Hematopoietic multipotent progenitor cell treated with erythropoietin and hydrocortisone succinate and interleukin-3 and kit ligand, for 4 days (in vitro differentiated cells): ENCODE results near the gene CD248.
"Not testable (repeated sequence)": the region's sequence is repeated elsewhere in the genome, so short reads cannot be mapped to it uniquely, and the experiment has no call there.

Experiments
- DNase-seq: peaks from one replicate; pipeline ENCODE4 v3.0.0-alpha.2; 2015

The CD248 gene

DNA sequence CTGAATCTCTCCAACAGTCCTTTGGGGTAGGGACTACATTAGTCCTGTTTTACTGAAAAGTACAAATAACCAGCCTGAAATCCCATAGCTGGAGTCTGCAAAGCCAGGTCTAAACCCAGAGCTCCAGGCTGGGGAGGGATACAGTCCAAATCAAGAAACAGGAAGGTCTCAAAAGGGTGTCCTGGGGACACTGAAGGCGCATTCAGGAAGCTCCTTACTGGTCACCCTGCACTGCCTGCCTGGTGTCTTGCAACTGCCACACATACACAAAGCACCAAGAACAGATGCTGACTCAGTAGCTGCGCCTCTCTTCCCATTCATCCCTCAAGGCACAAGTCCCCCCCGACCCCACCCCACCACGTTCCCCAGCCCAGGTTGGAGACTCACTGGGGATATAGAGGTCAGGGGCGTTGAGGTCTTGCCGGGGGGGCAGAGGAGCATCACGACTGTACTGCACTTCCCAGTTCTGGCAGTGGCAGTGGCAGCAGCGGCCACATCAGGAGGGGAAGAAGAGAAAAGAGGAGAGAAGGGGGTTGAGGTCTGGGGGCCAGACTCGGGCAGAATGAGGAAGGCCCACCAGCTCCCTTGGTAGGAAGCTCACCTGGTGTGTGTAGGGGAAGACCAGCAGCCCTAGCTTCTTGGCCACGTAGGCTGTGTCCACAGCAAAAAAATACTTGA lies 29.5 kb downstream of the CD248 start:
- DNase-seq, result no peak

DNA sequence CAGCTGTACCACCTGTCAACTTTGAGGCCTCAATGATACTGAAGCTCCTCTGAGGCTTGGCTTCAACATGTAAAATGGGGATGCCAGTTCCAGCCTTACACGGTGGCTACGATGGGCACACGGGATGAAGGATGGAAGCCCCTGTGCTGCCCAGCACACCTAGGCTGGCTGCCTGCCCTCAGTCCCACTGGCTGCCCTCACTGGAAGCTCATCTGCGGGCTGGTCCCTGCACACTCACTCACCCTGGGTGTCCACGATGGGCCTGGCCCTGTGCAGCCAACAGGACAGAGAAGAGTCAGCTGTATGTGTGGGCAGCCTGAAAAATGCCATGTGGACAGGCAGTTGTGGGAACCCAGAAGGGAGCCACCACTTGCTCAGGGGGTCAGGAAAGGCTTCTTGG lies 30.1 kb downstream of the CD248 start:
- DNase-seq, result no peak

DNA sequence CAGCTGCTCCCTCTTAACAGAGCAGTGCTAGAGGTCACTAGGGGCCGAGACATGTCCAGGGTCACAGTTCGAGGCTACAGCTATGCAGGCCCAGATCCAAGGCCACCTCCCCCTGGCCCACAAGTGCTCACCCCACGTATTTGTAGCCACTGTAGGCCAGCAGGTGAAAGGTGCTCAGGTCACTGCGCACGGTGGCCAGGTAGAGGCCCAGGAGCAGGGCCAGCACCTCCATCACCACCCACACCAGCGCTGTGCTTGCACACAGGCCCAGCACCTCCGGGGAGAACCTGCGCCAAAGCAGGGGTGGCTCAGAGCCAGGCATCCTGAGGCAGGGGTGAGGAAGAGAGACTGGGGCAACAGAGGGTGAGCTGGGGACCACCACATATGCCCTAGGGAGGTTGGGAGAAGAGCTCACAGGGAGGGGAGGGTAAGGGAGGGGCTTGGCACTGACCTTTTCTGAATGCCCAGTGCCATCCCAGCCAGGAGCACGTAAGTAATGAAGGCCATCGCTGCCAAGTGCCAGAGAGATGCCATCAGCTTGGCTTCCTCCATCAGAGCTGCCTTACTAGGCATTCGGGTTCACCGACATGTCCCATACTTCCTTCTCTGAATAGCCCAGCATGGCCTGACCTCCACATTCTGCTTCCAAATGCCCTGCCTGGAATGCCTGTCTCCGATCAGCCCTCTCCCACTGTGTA lies 31.4 kb downstream of the CD248 start:
- DNase-seq, result no peak

DNA sequence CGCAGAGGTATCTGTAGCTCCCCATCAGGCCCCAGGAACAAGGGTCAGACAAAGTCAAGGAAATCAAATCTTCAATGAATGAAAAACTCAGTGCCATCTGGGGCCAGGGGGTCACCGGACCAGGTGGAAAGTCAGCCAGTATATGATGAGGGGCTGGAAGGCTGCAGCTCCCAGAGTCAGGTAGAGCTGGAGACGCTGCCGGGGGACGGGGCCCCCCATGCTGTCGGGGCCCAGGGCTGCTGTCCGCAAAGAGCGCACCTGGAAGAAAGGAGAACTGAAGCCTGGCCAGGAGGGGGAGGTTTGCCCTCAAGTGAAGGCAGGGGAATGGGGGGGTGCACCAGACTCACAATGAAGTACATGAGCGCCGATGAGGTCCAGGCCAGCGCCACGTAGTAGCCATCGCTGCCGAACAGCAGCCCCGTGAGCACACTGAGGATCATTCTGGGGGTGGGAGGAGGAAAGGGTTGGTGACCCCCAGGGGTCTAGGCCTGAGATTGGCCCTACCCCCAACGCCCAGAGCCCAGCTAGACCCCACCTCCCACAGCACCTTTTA lies 32.2 kb downstream of the CD248 start:
- no peak for DNase-seq

DNA sequence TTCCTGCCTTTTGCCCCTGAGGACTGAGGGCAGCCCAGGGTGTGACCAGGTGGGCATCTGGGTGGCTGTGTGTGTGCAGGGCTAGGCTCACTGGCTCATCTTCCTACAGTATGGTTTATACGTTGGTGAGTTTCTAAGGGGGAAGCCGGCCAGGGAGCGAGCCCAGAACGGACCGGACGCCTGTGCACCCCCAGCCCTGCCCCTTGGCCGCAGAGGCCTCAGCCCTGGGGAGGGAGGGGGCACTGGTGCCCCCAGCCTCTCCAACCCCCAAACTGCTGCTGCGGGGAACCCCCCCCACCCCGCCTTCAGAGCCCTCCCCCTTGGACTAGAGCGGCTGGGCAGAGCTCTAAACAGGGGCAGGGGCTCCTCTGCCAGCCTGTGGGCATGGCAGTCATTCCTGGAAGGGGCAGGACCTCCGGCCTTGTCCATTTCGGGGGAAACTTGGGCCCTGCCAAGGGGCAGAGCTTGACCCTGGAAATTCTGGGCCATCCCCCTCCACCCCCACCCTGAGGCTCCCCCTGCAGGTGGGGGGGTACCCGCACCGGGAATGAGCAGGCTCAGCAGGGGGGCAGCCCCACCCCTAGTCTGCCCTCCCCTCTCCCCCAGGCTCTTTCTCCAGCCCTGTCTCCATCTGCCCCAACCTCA lies 33.3 kb downstream of the CD248 start:
- no peak for DNase-seq

DNA sequence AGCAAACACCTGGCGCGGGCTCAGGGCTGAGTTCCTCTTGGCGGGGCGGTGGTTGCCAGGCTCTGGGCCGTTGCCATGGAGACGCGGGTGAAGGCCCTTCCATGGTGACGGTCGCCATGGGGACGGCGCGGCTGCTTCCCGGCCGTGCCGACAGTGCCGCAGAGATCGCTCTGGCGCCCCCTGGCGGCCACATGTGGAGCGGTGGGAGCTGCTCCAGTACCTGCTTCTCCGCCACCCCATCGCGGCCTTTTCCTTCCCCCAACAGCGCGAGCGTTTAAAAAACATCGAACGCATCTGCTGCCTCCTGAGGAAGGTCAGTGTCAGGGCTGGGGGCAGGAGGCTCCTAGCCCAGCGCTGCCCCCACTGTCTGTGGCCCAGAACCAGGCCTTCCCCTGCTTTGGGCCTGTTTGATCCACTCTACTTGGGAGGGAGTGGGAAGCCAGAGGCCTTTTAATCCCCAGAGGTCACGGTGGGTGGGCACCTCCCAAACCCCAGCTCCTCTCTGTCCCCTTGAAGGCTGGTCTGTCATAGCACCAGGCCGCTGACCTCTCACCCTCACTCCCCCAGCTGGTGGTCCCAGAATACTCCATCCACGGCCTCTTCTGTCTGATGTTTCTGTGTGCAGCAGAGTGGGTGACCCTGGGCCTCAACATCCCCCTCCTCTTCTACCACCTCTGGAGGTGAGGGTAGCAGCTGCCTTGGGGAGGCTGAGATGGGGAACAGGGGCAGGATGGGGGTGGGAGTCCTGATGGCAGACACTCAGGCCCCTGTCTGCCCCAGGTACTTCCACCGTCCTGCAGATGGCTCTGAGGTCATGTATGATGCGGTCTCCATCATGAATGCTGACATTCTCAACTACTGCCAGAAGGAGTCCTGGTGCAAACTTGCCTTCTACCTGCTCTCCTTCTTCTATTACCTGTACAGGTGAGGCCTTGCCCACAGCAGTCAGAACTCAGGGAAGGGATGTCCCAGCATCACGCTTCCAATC lies 34.1 kb downstream of the CD248 start:
- DNase-seq, result peak; percentile 99

DNA sequence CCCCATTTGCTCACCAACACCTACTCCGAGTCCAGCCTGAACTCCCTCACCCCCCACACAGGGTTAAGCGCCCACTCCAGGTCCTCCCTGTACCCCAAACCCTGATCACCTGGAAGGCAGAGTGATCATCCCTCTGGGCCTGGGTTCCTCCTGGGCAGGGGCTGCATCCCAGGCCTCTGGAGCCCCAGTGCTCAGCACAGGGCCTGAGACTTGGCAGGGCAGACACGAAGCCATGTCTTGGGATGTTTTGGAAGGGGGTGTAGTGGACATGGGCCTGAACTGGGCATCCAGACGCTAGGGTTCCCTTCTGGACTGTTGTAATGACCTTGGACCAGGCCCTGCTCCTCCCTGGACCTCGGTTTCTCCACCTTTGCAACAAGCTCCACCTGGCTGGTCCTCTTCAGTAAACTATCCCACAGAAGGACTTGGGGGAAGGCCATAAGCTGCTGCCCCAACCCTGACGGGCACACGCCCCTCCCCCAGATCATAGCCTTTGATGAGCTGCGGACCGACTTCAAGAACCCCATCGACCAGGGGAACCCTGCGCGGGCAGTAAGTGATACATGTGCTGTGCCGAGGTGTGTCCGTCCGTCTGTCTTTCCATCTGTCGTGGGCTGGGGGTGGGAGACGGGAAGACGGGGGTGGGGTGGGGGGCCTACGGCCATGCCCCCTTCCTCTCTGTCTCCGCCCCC lies 34.9 kb downstream of the CD248 start:
- no peak for DNase-seq

DNA sequence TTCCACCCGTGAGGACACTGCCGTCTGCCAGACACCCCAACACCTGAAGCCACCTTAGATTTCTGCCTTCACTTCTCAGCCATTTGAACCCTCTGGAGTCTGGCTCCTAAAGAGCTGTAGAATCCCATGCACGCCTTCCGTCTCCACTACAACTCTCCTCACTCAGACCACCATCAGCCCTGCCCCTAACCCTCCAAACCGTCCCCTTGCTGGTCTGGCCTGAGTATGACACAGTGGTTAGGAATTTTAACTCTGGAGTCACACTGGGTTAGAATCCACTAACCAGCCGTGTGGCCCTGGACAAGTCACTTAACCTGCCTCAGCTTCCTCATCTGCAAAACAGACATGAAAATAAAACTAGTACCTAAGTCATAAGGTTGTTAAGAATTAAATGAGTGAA lies 35.8 kb downstream of the CD248 start:
- no peak for DNase-seq

DNA sequence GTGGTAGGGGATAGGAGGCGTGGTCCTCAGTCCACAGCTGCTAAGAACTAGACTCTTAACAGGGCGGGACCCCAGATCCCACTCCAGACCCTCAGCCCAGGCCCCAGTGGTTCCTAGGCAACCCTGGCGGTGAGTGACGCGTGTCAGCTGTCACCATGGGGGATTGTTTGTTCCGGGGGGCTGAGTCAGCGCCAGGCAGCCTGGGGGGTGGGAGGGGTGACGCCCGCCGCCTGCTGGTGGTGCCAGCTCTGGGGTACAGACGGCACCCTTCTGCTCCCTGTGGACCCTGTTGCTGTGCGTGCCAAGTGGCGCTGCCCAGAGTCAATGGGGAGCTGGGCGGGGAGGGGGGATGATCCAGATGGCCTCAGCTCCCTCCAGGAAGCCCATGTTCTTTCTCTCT lies 36.4 kb downstream of the CD248 start:
- DNase-seq, result no peak

DNA sequence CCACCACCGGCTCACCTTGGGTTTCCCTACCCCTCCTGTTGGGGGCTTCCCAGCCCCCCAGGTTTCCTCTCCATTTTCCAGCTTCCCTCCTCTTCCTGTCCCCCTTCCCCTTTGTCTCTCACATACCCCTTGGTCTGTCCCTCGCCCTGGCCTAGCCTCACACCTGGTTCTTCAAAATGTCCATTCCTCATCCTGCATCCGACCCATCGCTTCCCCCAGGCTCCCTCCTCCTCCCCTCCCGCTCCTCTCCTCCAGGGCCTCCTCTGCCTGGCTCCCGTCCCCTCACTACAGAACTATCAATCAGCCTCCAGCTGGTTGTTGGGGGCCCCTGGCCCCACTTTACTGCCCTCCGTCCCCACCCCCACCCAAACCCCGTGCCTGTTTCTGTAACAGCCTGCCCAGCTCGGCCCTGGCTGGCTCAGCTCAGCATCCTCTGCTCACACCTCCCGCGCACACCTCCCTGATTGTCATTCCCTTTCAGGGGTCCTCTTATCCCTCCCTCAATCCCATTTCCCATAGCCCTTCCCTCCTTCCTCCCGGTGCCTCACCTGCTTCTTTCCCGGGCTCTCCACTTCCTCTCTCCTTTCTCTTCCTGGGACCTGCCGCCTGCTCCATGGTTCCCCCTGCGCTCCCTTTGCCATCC lies 37.6 kb downstream of the CD248 start:
- DNase-seq, result no peak

DNA sequence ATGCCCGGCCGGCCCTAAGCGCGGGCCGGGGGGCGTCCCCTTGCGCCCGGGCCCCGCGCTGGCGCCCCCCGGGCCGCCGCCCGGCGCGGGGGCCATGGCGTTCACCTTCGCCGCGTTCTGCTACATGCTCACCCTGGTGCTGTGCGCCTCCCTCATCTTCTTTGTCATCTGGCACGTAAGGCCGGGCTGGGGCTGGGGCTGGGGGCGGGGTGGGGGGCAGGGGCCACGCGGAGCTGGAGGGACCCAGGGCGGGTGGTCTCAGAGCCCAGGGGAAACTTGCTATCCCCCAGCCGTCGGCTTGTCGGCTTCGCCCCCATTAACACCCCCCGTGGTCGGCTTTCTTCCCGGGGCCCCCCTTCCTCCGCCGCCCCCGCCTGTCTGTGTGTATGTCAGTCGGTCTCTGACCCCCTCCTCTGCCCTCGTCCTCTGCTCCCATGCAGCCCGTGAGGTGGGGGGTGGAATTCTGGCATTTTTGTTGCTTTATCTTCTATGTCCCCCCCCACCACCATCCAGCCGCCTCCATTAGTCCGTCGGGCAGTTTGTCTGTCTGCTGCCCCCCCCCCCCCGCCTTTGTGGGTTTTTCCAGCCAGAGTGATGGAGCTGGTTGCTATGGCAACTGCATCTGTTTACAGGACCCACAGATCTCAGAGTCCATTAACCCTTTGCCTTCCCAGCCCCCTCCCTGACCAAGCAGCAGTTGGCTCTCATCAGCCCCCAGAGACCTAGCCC lies 38.3 kb downstream of the CD248 start:
- peak; percentile 35 for DNase-seq

DNA sequence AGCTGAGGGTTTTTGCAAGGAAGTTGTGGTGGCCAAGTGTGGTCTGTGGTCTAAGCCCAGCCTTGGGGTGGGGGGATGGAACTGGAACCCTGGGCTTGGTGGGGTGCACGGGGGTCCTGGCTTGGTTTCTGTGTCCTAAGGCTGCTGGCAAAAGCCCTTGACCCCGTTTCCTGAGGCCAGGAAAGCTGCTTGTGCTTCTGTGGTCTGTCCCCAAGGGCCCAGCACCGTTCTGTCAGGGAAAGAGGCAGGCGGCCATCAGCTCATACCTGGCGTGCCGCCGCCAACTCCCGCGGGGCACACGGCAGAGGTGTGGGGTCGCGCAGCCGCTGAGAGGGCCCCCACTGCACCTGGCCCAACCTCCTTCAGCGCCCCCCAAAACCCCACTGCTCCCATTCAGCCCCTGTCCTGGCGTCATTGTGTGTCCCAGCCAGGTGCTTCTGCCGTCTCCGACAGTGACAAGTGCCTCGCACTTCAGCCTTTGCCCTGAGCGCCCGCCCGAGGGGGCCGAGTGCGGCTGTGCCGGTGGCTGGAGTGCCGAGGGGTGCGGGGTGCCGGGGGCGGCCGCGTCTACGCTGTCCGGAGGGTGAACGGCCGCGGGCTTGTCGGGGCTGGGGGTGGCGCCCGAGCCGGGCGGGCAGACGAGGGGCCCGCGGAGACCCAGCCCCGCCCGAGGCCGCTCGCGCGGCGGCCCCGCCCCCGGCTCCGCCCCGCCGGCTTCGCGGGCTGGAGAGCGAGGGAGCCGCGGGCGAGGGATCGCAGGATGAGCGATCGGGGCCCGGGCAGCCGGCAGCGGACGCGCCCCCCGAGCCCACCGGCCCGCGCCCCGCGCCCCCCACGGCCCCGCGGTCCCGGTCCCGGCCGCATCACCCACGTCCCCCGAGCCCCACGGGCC lies 39.1 kb downstream of the CD248 start, which contains the start of gene CNIH2:
CNIH2 (plus strand) TSS at position 705 of the 892 bp plus-strand sequence. CDS start 282 bp downstream, outside the sequence.
- DNase-seq, result peak; percentile 53

DNA sequence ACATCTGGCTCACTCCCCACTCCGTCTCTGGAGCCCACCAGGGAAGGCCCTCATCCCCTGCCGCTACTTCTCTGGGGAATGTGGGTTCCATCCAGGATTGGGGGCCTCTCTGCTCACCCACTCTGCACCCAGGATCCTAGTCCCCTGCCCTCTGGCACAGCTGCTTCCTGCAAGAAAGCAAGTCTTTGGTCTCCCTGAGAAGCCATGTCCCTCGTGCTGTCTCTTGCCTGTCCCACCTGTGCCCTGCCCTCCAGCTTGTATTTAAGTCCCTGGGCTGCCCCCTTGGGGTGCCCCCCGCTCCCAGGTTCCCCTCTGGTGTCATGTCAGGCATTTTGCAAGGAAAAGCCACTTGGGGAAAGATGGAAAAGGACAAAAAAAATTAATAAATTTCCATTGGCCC lies 39.8 kb downstream of the CD248 start:
- DNase-seq, result not testable (repeated sequence)

DNA sequence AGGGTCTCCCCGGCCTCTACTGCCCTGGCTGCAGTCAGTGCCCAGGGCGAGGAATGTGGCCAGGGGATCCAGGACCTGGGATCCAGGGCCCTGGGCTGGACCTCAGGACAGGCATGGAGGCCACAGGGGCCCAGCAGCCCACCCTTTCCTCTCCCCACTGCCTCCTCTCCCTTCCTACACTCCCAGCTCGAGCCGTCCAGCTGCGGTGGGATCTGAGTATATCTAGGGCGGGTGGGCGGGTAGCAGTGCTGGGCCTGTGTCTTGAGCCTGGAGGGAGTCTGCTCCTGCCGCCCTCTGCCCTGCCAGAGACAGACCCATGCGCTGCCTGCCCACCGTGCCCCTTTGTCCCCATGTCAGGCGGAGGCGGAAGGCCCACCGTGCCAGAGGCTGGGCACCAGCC lies 40.2 kb downstream of the CD248 start:
- not testable (repeated sequence) for DNase-seq

DNA sequence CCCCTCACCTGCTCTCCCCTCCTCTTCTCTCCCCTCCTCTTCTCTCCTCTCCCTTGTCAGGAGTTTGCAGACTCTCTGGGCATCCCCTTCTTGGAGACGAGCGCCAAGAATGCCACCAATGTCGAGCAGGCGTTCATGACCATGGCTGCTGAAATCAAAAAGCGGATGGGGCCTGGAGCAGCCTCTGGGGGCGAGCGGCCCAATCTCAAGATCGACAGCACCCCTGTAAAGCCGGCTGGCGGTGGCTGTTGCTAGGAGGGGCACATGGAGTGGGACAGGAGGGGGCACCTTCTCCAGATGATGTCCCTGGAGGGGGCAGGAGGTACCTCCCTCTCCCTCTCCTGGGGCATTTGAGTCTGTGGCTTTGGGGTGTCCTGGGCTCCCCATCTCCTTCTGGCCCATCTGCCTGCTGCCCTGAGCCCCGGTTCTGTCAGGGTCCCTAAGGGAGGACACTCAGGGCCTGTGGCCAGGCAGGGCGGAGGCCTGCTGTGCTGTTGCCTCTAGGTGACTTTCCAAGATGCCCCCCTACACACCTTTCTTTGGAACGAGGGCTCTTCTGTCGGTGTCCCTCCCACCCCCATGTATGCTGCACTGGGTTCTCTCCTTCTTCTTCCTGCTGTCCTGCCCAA lies 40.7 kb downstream of the CD248 start:
- DNase-seq, result no peak

DNA sequence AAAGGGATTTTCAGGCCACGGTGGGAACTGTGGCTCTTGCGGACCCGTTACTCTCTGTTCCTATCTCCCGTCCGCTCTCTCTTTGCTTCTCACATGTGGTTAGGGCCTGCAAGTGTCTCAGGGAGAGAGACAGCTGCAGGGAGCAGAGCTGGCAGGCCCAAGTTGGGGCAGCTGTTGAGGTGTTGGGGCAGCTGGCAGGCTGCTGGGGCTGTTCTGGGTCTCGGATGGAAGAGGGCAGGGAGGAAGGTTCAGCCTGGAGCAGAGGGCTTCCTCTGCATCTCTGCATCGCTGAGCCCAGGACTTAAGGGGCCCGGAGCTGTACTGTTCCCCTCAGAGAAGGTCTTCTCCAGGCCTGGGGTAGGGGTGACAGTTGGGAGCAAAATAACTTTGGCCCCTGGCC lies 41.4 kb downstream of the CD248 start:
- no peak for DNase-seq

DNA sequence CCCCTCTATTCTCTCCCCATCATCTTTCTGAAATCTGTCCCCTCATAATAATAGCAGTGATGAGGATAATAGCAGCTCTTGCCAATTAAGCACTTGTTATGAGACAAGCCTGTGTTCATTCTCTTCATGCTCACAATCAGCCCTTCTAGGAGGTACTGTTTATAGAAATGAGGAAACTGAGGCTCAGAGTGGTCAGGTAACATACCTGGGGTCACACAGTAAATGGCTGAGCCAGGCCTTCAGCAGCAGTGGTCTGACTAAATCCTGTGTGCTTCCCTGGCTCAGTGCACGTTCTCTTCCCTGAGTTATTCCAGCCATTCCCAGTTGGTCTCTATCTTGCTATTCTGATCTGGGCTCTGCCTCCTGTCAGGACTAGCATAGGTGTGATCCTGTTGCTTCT lies 42.6 kb downstream of the CD248 start:
- no peak for DNase-seq

DNA sequence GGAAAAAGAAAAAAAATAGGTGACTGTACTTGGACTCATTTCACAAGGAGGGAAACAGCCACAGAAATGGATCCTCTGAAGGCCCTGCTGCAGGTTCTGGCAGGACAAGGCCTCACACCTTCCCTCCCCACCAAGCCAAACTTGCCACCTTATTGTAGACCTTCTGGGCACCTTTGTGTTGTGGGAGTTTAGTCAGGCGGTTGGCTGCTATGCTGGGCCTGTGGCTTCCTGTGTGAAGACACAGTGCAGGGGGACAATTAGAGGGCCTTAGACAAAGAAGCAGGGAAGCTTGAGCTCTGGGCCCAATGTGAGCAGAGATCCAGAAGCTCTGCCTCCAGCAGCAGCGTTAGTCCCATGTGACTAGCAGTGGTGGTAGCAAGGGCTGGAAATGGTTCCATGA lies 44.2 kb downstream of the CD248 start:
- no peak for DNase-seq

DNA sequence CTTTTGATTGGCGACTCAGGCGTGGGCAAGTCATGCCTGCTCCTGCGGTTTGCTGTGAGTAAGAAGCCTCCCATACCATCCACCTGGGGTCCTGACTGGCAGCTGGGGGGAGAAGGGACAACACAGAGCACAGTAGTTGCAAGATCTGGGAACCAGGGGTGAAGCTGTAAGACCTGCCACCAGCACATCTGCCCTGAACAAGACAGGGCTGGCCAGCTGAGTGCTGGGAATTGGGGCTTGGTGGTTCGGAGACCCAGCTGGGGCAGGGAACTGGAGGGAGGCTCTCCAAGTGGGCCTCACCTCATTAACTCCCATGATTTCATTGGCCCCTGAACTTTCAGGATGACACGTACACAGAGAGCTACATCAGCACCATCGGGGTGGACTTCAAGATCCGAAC lies 45.0 kb downstream of the CD248 start:
- DNase-seq, result no peak
